ENCODE data around the gene SYF2.
A peak's percentile ranks its signal among the peaks of the same experiment; 100 is the strongest.
"Not testable (repeated sequence)": the region's sequence is repeated elsewhere in the genome, so short reads cannot be mapped to it uniquely, and the experiment has no call there.

Gene SYF2

GRCh38 chr1:25232027-25232865, at the start of gene SYF2:
Gene SYF2, minus strand, starts transcription at chr1:25232502. Its CDS starts 35 bp downstream, at chr1:25232467.
- peak; percentile 83 for DNase-seq (ENCODE audit: low read depth)

- not testable (repeated sequence) for DNase-seq (ENCODE audit: low read depth)
Observed at GRCh38 chr1:25279693-25280111, 47.4 kb upstream of the SYF2 start.

GRCh38 chr1:25278790-25279189, 46.5 kb upstream of the SYF2 start:
- DNase-seq (ENCODE audit: low read depth), result not testable (repeated sequence)

DNA sequence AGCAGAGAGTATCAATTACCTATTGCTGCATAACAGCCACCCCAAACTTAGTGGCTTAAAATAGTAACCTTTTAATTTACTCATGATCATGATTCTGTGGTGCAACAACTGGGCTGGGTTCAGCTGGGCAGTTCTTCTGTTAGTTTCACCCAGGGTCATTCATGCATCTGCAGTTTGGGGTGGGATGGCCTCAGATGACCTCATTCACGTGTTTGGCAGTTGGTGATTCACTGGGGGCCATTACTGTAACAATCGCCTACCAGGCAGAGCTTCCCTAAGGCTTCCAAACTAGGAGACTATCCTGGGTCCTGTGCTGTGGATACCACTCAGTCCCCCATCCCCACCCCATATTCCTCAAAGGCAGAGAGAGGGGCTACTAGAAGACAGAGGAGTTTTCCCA, 46.1 kb upstream of the SYF2 start:
- not testable (repeated sequence) for DNase-seq (ENCODE audit: low read depth)

DNA sequence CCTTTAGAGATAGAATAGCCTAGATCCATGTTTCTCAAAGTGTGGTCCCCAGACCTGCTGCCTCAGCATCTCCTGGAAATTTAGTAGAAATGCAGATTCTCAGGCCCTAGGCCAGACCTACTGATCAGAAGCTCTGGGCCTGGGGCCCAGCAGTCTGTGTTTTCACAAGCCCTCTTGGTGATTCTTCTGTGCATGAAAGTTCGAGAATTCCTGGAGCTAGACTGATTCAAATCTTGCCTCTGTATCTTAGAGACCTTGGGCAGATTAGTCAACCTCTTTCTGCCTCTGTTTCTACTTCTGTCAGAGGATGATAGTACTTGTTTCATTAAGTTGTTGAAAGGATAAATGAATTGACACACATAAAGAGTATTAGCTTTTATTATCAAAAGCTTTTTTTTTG, 45.0 kb upstream of the SYF2 start:
- DNase-seq (ENCODE audit: low read depth), result not testable (repeated sequence)

GRCh38 chr1:25275648-25276047, 43.3 kb upstream of the SYF2 start:
- DNase-seq (ENCODE audit: low read depth), result not testable (repeated sequence)

GRCh38 chr1:25272238-25272637, 39.9 kb upstream of the SYF2 start, which contains the start of gene RHD:
Gene RHD, plus strand, starts transcription at chr1:25272509. Its CDS starts 39 bp downstream, at chr1:25272548.
- DNase-seq (ENCODE audit: low read depth), result not testable (repeated sequence)

DNA sequence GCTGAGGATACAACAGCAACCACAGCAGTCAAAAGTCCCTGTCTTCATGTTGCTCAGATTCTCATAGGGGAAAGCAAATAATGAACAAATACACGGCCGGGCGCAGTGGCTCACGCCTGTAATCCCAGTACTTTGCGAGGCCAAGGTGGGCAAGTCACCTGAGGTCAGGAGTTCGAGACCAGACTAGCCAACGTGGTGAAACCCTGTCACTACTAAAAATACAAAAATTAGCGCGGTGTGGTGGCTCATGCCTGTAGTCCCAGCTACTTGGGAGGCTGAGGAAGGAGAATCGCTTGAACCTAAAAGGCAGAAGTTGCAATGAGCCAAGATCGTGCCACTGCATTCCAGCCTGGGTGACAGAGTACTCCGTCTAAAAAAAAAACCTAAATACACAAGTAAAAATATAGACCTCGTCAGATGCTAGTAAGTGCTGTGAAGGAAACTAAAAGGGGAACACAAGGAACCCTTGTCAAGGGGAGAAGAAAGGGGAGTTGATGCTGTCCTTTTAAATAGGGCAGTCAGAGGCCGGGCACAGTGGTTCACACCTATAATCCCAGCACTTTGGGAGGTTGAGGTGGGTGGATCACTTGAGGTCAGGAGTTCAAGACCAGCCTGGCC, 36.0 kb upstream of the SYF2 start:
- peak; percentile 5 for DNase-seq (ENCODE audit: low read depth)

GRCh38 chr1:25267288-25268142, 35.2 kb upstream of the SYF2 start:
- peak; percentile 89 for DNase-seq (ENCODE audit: low read depth)

- peak; percentile 17 for DNase-seq (ENCODE audit: low read depth)
Observed at GRCh38 chr1:25266554-25267287, 34.4 kb upstream of the SYF2 start.

GRCh38 chr1:25260336-25260735, 28.0 kb upstream of the SYF2 start:
- DNase-seq (ENCODE audit: low read depth), result not testable (repeated sequence)

GRCh38 chr1:25259813-25260212, 27.5 kb upstream of the SYF2 start:
- not testable (repeated sequence) for DNase-seq (ENCODE audit: low read depth)

DNA sequence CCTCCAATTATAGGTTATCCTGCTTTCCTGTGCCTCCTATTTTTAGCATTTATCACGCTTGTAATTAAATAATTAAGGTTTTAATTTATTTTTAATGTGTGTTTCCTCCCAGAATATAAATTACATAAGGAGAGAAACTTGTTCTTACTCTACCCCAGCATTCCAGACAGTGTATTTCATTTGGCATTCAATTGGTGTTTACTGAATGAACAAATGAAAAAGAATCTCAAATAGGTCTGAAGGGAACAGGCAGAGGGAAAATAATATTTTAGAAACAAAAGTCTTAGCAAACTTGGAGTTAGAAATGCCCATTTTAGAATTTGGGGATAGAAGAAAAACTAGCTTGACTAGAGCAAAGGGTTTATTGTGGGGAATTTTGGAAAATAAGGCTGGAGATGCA, 24.9 kb upstream of the SYF2 start:
- DNase-seq (ENCODE audit: low read depth), result no peak

DNA sequence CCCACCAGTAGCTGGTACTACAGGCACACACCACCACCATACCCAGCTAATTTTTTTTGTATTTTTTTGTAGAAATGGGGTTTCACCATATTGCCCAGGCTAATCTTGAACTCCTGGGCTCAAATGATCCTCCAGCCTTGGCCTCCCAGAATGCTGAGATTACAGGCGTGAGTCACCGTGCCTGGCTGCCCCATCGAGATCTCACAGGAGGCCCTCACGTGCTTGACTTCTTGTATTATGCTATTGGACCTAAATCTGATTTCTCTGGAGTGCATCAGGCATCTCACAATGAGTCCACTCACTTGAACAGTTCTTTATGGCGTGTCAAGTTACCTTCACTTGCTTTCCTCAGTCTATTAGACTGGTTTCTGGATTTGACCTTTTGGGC, 24.3 kb upstream of the SYF2 start:
- no peak for DNase-seq (ENCODE audit: low read depth)

DNA sequence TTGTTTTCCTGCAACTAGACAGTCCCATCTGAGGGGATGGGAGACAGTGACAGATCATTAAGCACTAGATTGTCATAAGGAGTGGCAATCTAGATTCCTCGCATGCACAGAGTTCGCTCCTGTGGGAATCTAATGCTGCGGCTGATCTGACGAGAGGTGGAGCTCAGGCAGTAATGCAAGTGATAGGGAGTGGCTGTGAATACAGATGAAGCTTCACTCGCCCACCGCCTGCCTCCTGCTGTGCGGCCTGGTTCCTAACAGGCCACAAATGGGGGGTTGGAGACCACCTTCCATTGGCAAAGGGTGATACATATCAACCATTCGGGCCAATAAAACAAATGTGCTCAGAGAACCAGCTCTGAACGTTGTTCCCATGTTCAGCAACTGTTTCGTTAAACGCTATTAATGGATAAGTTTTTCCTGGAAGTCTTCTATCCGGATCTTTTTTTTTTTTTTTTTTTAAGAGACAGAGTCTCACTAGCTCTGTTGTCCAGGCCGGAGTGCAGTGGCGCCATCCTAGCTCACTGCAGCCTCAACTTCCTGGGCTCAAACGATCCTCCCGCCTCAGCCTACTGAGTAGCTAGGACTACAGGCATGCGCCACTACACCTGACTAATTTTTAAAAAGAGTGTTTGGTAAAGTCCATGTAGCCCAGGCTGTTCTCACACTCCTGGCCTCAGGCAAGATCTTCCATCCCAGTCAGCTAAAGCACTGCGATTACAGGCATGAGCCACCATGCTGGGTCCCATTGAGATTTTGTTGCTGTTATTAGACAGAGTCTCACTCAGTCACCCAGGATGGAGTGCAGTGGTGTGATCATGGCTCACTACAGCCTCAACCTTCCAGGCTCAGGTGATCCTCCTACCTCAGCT, 23.6 kb upstream of the SYF2 start:
- DNase-seq (ENCODE audit: low read depth), result no peak

GRCh38 chr1:25253911-25254310, 21.6 kb upstream of the SYF2 start:
- DNase-seq (ENCODE audit: low read depth), result no peak

GRCh38 chr1:25247829-25248754, 15.8 kb upstream of the SYF2 start:
- DNase-seq (ENCODE audit: low read depth), result no peak

DNA sequence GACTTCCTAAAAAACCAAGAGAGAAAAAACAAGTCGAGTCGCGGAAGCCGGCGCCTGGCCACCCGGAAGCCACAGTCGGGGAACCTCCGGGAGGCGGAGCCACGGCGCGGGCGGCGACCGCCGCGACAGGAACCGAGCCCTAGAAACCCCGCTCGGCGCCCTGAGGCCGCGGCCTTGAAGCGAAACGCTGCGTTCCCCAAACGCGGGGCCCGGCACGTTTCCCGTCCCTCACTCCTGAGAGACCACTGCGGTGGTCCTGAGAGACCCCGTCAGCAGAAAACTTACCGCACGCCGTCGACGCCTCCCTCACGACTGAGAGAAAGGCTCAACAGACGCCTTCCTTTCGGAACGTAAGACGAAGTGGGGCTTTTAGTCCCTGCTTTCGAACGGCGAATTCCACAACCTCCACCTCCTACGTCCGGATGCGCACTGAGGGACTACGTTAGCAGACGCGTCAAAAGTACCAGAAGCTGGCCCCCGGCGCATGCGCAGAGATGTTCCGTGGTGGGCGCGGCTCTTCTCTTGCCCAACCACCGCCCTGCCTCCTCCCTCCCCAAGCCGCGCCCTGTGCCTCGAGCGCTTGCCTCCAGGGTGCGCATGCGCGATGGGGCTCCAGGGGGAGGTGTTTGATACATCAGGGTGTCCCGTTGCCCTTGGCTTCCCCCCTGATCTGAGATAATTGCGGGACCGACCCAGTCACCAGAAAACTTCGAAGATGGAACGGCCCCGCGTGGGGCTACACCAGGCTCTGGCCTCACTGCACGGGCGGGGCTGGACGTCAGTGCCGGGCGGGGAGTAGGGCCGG, 14.9 kb upstream of the SYF2 start, which contains the start of gene RSRP1:
TSS of gene RSRP1 (minus strand) at position 431 of the 805 bp plus-strand sequence. CDS start 491 bp downstream, outside the sequence.
- peak; percentile 99 for DNase-seq (ENCODE audit: low read depth)
